AG04450 (cell line): Measurements from ENCODE around the gene SLC26A4. TPM values are rescaled to one million over a fixed set of nuclear protein-coding genes. Genes with fewer than 3 reads are reported as not detected.

Experiments
- CTCF ChIA-PET: fragments of 300-600, 350-600 bp; formaldehyde crosslinking; extraction: SDS; loops from one replicate; lab custom pipeline; 2022; ENCODE audit warnings: antibody characterized with exemption, inconsistent platforms; lab: Charles Lee
- POLR2A ChIA-PET: fragments of 350-600 bp; formaldehyde crosslinking; extraction: SDS; loops from one replicate; lab custom pipeline; 2021; ENCODE audit warnings: antibody characterized with exemption, inconsistent platforms; lab: Yijun Ruan, JAX
- DNase-seq: peaks from one replicate; pipeline ENCODE4 v3.0.0-alpha.2; 2011; ENCODE audit warnings: low read depth, low spot score
- H3K27ac ChIP-seq: one replicate; pipeline ENCODE4 v1.5.1; 2012; ENCODE audit warnings: low read depth, low read length, control low read depth
- H3K27me3 ChIP-seq: one replicate; pipeline ENCODE4 v1.6.0; 2012; ENCODE audit warnings: low read length; ENCODE audit not compliant: control insufficient read depth, insufficient read depth
- H3K4me3 ChIP-seq: 2 replicates; pipeline ENCODE4 v1.5.1; 2011; ENCODE audit warnings: mild to moderate bottlenecking, low read depth, low read length, control low read depth
- H3K9me3 ChIP-seq: 2 replicates; pipeline ENCODE4 v1.5.1; 2012; ENCODE audit warnings: low read length; ENCODE audit not compliant: control insufficient read depth, insufficient read depth
- CTCF ChIP-seq: IDR thresholded peaks from 2 replicates; pipeline ENCODE4 v1.5.1; 2011; ENCODE audit warnings: low read depth, low read length, control low read depth, inconsistent platforms
- polyA plus RNA-seq: library from polyadenylated mRNA; depleted of rRNA; stranded (reverse); fragments of >200 nt; gene quantifications from 2 replicates; pipeline ENCODE4 v1.2.3, GENCODE V29; 2011

Gene SLC26A4
- polyA plus RNA-seq, 1 experiment = 0.12 TPM

DNA sequence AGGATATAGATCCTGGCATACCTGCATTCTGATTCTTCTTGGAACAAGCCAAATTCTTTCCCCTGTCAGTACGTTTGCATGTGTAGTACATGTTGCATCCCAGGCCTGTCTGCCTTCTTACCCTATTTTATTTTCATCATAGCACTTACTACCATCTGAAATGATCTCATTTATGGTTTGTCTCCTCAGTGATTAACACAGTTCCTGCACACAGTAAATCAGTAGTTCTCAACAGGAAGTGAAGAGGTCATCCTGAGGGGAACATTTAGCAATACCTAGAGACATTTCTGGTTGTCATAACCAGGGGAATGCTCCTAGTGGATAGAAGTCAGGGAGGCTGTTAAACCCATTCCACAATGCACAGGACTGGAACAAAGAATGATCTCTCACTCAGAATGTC lies 38.2 kb upstream of the SLC26A4 start:
- H3K27ac ChIP-seq = no peak overlapping the region

GRCh38 chr7:107622894-107623293 lies 37.7 kb upstream of the SLC26A4 start:
- H3K27ac ChIP-seq = no peak overlapping the region
- no peaks in the 10 kb centered on the region for H3K9me3 ChIP-seq
- ChIA-PET POLR2A (no interaction called here), CTCF (no interaction called here)
- no peak for DNase-seq
- no peaks in the 10 kb centered on the region for H3K27me3 ChIP-seq
- H3K4me3 ChIP-seq = no peak overlapping the region
- no peak for TF ChIP-seq CTCF

More for the DNA sequence above, 38.2 kb upstream of the SLC26A4 start:
- Histone ChIP-seq H3K27me3 (no peaks in the 10 kb centered on the region), H3K4me3 (no peak overlapping the region), H3K9me3 (no peaks in the 10 kb centered on the region)
- CTCF ChIA-PET = no interaction called here
- no peak for TF ChIP-seq CTCF
- DNase-seq = peak; percentile 20
- POLR2A ChIA-PET = no interaction called here

DNA sequence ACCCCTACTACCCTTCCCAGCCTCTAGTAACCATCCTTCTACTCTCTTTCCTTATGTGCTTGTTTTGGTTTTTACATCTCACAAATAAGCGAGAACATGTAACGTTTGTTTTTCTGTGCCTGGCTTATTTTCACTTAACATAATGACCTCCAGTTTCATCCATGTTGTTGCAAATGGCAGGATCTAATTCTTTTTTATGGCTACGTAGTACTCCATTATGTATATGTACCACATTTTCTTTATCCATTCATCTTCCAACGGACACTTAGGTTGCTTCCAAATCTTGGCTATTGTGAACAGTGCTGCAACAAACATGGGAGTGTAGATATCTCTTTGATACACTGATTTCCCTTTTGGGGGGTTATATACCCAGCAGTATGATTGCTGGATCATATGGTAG lies 33.6 kb upstream of the SLC26A4 start:
- POLR2A ChIA-PET = no interaction called here
- Histone ChIP-seq H3K9me3 (no peaks in the 10 kb centered on the region), H3K27ac (no peak overlapping the region), H3K4me3 (no peak overlapping the region), H3K27me3 (no peaks in the 10 kb centered on the region)
- no peak for TF ChIP-seq CTCF
- no peak for DNase-seq
- CTCF ChIA-PET = no interaction called here

- TF ChIP-seq CTCF = no peak
- ChIA-PET POLR2A (no interaction called here), CTCF (no interaction called here)
- Histone ChIP-seq H3K27ac (no peak overlapping the region), H3K27me3 (no peaks in the 10 kb centered on the region), H3K4me3 (no peak overlapping the region), H3K9me3 (no peaks in the 10 kb centered on the region)
- DNase-seq = no peak
These were observed 32.1 kb upstream of the SLC26A4 start for GRCh38 chr7:107628461-107629064.

DNA sequence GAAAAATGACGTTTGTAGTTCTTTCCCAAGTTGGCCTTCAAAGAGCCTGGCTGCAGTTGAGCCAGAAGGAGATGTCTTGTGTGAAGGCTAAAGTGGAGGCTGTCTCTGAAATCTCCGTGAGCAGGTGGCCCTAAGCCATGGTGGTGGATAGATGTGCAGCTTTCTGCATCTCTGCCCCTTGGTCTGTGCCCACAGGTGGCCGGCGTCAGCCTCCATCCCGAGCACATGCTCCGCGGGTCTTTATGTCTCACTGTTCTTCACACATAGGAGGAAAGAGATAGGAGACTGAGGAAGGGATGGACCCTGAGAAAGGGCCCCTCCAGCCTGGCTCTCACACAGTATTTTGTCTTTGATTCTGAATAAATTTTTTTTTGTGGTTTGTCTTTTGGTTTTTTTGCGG lies 30.3 kb upstream of the SLC26A4 start:
- no peak for TF ChIP-seq CTCF
- Histone ChIP-seq H3K27ac (no peak overlapping the region), H3K9me3 (no peaks in the 10 kb centered on the region), H3K4me3 (no peak overlapping the region), H3K27me3 (no peaks in the 10 kb centered on the region)
- POLR2A ChIA-PET = no interaction called here
- CTCF ChIA-PET = no interaction called here
- no peak for DNase-seq
